H9 (cell line): ENCODE data around the gene CDK5. TPM values are rescaled to one million over a fixed set of nuclear protein-coding genes. Genes with fewer than 3 reads are reported as not detected.

Experiments used
- DNase-seq: peaks from one replicate; pipeline ENCODE4 v3.0.0-alpha.2; 2017
- H2AFZ ChIP-seq: one replicate; pipeline ENCODE4 v1.6.1; 2013; ENCODE audit warnings: mild to moderate bottlenecking, low read length, control low read depth, moderate library complexity
- H2AK5ac ChIP-seq: 2 replicates; pipeline ENCODE4 v1.6.1; 2013; ENCODE audit warnings: low read length, control low read depth, mixed read lengths; ENCODE audit not compliant: insufficient read length
- H2BK120ac ChIP-seq: one replicate; pipeline ENCODE4 v1.6.1; 2013; ENCODE audit warnings: low read depth, mild to moderate bottlenecking, low read length, control low read depth, inconsistent platforms; ENCODE audit not compliant: poor library complexity, severe bottlenecking
- H2BK12ac ChIP-seq: 2 replicates; pipeline ENCODE4 v1.6.1; 2013; ENCODE audit warnings: low read length, control low read depth, mixed read lengths, low read depth; ENCODE audit not compliant: insufficient read length
- H2BK15ac ChIP-seq: 2 replicates; pipeline ENCODE4 v1.6.1; 2013; ENCODE audit warnings: low read depth, low read length, control low read depth
- H2BK20ac ChIP-seq: one replicate; pipeline ENCODE4 v1.6.1; 2013; ENCODE audit warnings: low read depth, mild to moderate bottlenecking, low read length, control low read depth, inconsistent platforms; ENCODE audit not compliant: poor library complexity, severe bottlenecking
- H2BK5ac ChIP-seq: 2 replicates; pipeline ENCODE4 v1.6.1; 2013; ENCODE audit warnings: low read length, control low read depth, mixed read lengths; ENCODE audit not compliant: insufficient read length
- H3K14ac ChIP-seq: 2 replicates; pipeline ENCODE4 v1.6.1; 2013; ENCODE audit warnings: low read length, control low read depth; ENCODE audit not compliant: insufficient read depth
- H3K18ac ChIP-seq: 2 replicates; pipeline ENCODE4 v1.6.1; 2013; ENCODE audit warnings: low read depth, mild to moderate bottlenecking, mixed read lengths, low read length, control low read depth; ENCODE audit not compliant: insufficient read length
- H3K23ac ChIP-seq: 2 replicates; pipeline ENCODE4 v1.6.1; 2013; ENCODE audit warnings: low read length, control low read depth, mixed read lengths, low read depth; ENCODE audit not compliant: insufficient read length
- H3K23me2 ChIP-seq: 2 replicates; pipeline ENCODE4 v1.6.1; 2013; ENCODE audit warnings: low read depth, mild to moderate bottlenecking, mixed read lengths, low read length, control low read depth; ENCODE audit not compliant: insufficient read length, poor library complexity, severe bottlenecking
- H3K27ac ChIP-seq: 2 replicates; pipeline ENCODE4 v1.5.1; 2013; ENCODE audit warnings: low read length, control low read depth, mixed read lengths, low read depth; ENCODE audit not compliant: insufficient read length
- H3K27me3 ChIP-seq: 2 replicates; pipeline ENCODE4 v1.6.1; 2013; ENCODE audit warnings: low read length, control low read depth, inconsistent platforms; ENCODE audit not compliant: insufficient read depth
- H3K4ac ChIP-seq: 2 replicates; pipeline ENCODE4 v1.6.1; 2013; ENCODE audit warnings: low read depth, mild to moderate bottlenecking, control low read depth, inconsistent platforms, low read length, moderate library complexity
- H3K4me1 ChIP-seq: 2 replicates; pipeline ENCODE4 v1.6.1; 2013; ENCODE audit warnings: low read length, control low read depth, inconsistent platforms; ENCODE audit not compliant: insufficient read depth
- H3K4me2 ChIP-seq: 2 replicates; pipeline ENCODE4 v1.6.1; 2013; ENCODE audit warnings: low read length, control low read depth, mixed read lengths; ENCODE audit not compliant: insufficient read length, insufficient read depth
- H3K56ac ChIP-seq: 2 replicates; pipeline ENCODE4 v1.6.1; 2013; ENCODE audit warnings: low read depth, mild to moderate bottlenecking, mixed read lengths, low read length, control low read depth; ENCODE audit not compliant: insufficient read length
- H3K79me1 ChIP-seq: 2 replicates; pipeline ENCODE4 v1.6.1; 2013; ENCODE audit warnings: low read depth, mild to moderate bottlenecking, moderate library complexity, low read length, control low read depth, inconsistent platforms; ENCODE audit not compliant: insufficient read depth, poor library complexity, severe bottlenecking
- H3K79me2 ChIP-seq: 2 replicates; pipeline ENCODE4 v1.6.1; 2013; ENCODE audit warnings: low read length, control low read depth, inconsistent platforms; ENCODE audit not compliant: insufficient read depth
- H3K9ac ChIP-seq: 2 replicates; pipeline ENCODE4 v1.6.1; 2013; ENCODE audit warnings: low read length, control low read depth, mixed read lengths; ENCODE audit not compliant: insufficient read length; ENCODE audit errors: extremely low read depth
- H3K9me3 ChIP-seq: one replicate; pipeline ENCODE4 v1.6.1; 2013; ENCODE audit warnings: low read depth, low read length, inconsistent platforms; ENCODE audit not compliant: control insufficient read depth
- H3T11ph ChIP-seq: one replicate; pipeline ENCODE4 v1.6.1; 2013; ENCODE audit warnings: mild to moderate bottlenecking, low read length, control low read depth, inconsistent platforms
- H4K20me1 ChIP-seq: one replicate; pipeline ENCODE4 v1.6.1; 2013; ENCODE audit not compliant: control insufficient read depth, insufficient read length, insufficient read depth
- H4K5ac ChIP-seq: 2 replicates; pipeline ENCODE4 v1.6.1; 2013; ENCODE audit warnings: low read depth, mild to moderate bottlenecking, mixed read lengths, low read length, control low read depth; ENCODE audit not compliant: insufficient read length
- H4K8ac ChIP-seq: replicated peaks from 2 replicates; pipeline ENCODE4 v1.6.1; 2013; ENCODE audit warnings: low read length, control low read depth, mixed read lengths, low read depth; ENCODE audit not compliant: insufficient read length
- H4K91ac ChIP-seq: 2 replicates; pipeline ENCODE4 v1.6.1; 2013; ENCODE audit warnings: low read depth, mild to moderate bottlenecking, moderate library complexity, mixed read lengths, low read length, control low read depth; ENCODE audit not compliant: insufficient read length
- H3K27ac Mint-ChIP-seq, 3 experiments: 2 replicates in 2 of 3; 3 replicates in 1 of 3; pipeline ENCODE4 v1.8.0; 2020 to 2021; ENCODE audit warnings: mixed read lengths in 3 of 3, mild to moderate bottlenecking in 1 of 3, moderate library complexity in 1 of 3
- H3K27me3 Mint-ChIP-seq: 2 replicates; pipeline ENCODE4 v1.8.0; 2021; ENCODE audit warnings: low read depth, mild to moderate bottlenecking, moderate library complexity, mixed read lengths
- H3K36me3 Mint-ChIP-seq, 3 experiments: 2 replicates in 2 of 3; 3 replicates in 1 of 3; pipeline ENCODE4 v1.8.0; 2020 to 2021; ENCODE audit warnings: low read depth in 3 of 3, mixed read lengths in 3 of 3; ENCODE audit not compliant: insufficient read depth in 1 of 3
- H3K4me1 Mint-ChIP-seq, 2 experiments: 2 replicates each; pipeline ENCODE4 v1.8.0; 2020; ENCODE audit warnings: mixed read lengths in 2 of 2
- H3K4me3 Mint-ChIP-seq, 2 experiments: 2 replicates in 1 of 2; 3 replicates in 1 of 2; pipeline ENCODE4 v1.8.0; 2020 to 2021; ENCODE audit warnings: mild to moderate bottlenecking in 2 of 2, mixed read lengths in 2 of 2, moderate library complexity in 1 of 2
- H3K9me3 Mint-ChIP-seq, 2 experiments: 2 replicates in 1 of 2; 3 replicates in 1 of 2; pipeline ENCODE4 v1.8.0; 2020; ENCODE audit warnings: mild to moderate bottlenecking in 2 of 2, mixed read lengths in 2 of 2, moderate library complexity in 1 of 2
- CTCF ChIP-seq: fragments of 200-600 bp; sonication (generic); conservative IDR thresholded peaks from 3 replicates; pipeline ENCODE4 v1.8.0; 2021; ENCODE audit warnings: antibody characterized with exemption, mild to moderate bottlenecking
- WGBS: extraction: QIAGEN DNeasy Blood & Tissue Kit; methylation state at CpG from one replicate; pipeline ENCODE4 v1.1.7; 2013; ENCODE audit warnings: missing lambda C conversion rate, low lambda C conversion rate, mixed read lengths; ENCODE audit not compliant: insufficient read length; ENCODE audit errors: extremely low coverage; 5-methylcytosine and 5-hydroxymethylcytosine counted together
- total RNA-seq: library from RNA; stranded (reverse); gene quantifications from 2 replicates; pipeline ENCODE4 v1.2.1, GENCODE V29; 2021

CDK5 gene
- total RNA-seq, 1 experiment from 2014 or later: 19.9 TPM

DNA sequence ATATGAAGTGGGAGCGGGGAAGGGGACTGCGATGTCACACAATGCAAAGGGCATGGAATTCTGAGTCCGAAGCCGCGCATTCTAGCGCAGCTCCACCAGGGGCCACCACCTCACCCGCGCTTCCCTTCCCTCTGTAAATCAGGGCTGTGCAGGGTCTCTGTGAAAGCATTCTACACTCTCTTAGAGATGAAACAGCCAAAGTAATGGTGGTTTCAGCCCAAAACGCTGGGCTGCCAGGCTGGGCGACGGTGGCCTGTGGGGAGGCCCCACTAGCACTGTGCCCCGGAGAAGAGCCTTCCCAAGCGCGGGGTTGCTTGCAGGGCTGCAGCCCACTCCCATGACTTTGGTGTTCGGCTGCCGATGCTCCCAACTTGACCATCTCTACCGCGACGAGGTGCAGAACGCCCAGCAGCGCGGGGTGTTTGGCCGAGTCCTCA lies 44.8 kb downstream of the CDK5 start:
- Histone ChIP-seq H2AFZ (no peak overlapping the region), H3K4me2 (peak overlapping the region; percentile 25), H4K91ac (no peak overlapping the region), H3K23ac (no peak overlapping the region), H3K9ac (no peak overlapping the region), H2BK12ac (no peak overlapping the region), H3K23me2 (peaks cover 4% of the 10 kb centered on the region), H2BK20ac (no peak overlapping the region), H3K27me3 (no peaks in the 10 kb centered on the region; the same call in 1 of the 2 replicates), H3T11ph (no peak overlapping the region), H3K27ac (no peak overlapping the region), H3K14ac (peak overlapping the region; percentile 80), H3K79me2 (no peaks in the 10 kb centered on the region), H2AK5ac (no peak overlapping the region), H2BK5ac (no peak overlapping the region), H3K4me1 (peaks cover 4% of the 10 kb centered on the region; the same call in 1 of the 2 replicates), H3K79me1 (no peaks in the 10 kb centered on the region), H3K18ac (peak overlapping the region; percentile 60), H4K8ac (no peak overlapping the region), H2BK120ac (no peak overlapping the region), H3K56ac (no peak overlapping the region), H4K20me1 (no peaks in the 10 kb centered on the region), H3K9me3 (no peaks in the 10 kb centered on the region), H4K5ac (no peak overlapping the region), H3K4ac (no peak overlapping the region), H2BK15ac (no peak overlapping the region)
- H3K4me3 Mint-ChIP-seq: peak overlapping the region; percentile 33 to 74
- peak; percentile 76 for DNase-seq
- H3K27me3 Mint-ChIP-seq: peaks cover 55% of the 10 kb centered on the region
- peak; percentile 74 for TF ChIP-seq CTCF
- H3K36me3 Mint-ChIP-seq: peaks cover 4 to 6% (median 6%) of the 10 kb centered on the region in 3 experiments; a peak in 6 of 7 replicates
- no peaks in the 10 kb centered on the region; a peak in 1 of 5 replicates for H3K9me3 Mint-ChIP-seq
- no peak overlapping the region; a peak in 1 of 7 replicates for H3K27ac Mint-ChIP-seq
- peaks cover 23 to 53% of the 10 kb centered on the region in 2 experiments for H3K4me1 Mint-ChIP-seq
- no CpG with 5 or more reads among the region's 23 CpGs for WGBS
